Measurements from ENCODE around the gene CAV1.
"Not testable (repeated sequence)": the region's sequence is repeated elsewhere in the genome, so short reads cannot be mapped to it uniquely, and the experiment has no call there.

Gene CAV1

DNA sequence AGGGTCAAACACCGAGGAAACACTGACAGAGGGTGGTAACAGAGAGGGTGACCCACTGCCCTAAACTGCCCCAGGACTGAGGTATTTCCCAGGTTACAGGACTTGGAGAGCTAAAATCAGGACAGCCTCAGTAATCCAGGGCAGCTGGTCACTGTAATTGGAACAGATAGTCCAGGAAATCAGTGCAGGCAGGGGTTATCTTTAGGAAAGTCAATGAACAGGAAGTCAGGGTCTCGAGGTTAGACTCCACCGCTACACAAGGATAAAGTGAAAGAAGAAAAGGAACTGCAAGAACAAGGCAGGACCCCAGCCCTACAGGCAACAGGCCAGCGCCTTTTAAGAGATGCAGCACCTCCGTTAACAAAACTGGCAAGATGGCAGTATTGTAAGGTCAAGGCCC lies 61.1 kb downstream of the CAV1 start:
- Histone ChIP-seq H3K9me3 (ENCODE audit: insufficient read depth, low read depth, low read length) (no peaks in the 10 kb centered on the region), H3K27me3 (ENCODE audit: insufficient read depth, low read length) (no peaks in the 10 kb centered on the region), H3K4me3 (ENCODE audit: low read length) (no peak overlapping the region), H3K36me3 (ENCODE audit: insufficient read depth, low read length) (no peaks in the 10 kb centered on the region), H3K9ac (ENCODE audit: low read depth, low read length) (no peak overlapping the region), H3K27ac (ENCODE audit: low read depth, low read length) (no peak overlapping the region), H3K4me1 (ENCODE audit: insufficient read depth, low read length) (peaks cover 13% of the 10 kb centered on the region; the same call in 1 of the 2 replicates)
- WGBS, result 94% methylated on average over 5 of the region's 5 CpGs

DNA sequence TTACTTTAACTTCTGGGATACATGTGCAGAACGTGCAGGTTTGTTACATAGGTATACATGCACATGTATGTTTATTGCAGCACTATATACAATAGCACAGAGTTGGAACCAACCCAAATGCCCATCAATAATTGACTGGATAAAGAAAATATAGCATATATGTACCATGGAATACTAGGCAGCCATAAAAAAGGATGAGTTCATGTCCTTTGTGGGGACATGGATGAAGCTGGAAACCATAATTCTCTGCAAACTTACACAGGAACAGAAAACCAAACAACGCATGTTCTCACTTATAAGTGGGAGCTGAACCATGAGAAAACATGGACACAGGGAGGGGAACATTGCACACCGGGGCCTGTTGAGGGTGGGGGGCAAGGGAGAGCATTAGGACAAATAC lies 62.4 kb downstream of the CAV1 start:
- not testable (repeated sequence) for H3K9me3 ChIP-seq (ENCODE audit: insufficient read depth, low read depth, low read length); H3K36me3 ChIP-seq (ENCODE audit: insufficient read depth, low read length); H3K4me3 ChIP-seq (ENCODE audit: low read length); H3K27me3 ChIP-seq (ENCODE audit: insufficient read depth, low read length); H3K9ac ChIP-seq (ENCODE audit: low read depth, low read length); H3K27ac ChIP-seq (ENCODE audit: low read depth, low read length)
- peaks cover 13% of the 10 kb centered on the region; the same call in 1 of the 2 replicates for H3K4me1 ChIP-seq (ENCODE audit: insufficient read depth, low read length)
- 99% methylated on average over 2 of the region's 3 CpGs for WGBS

DNA sequence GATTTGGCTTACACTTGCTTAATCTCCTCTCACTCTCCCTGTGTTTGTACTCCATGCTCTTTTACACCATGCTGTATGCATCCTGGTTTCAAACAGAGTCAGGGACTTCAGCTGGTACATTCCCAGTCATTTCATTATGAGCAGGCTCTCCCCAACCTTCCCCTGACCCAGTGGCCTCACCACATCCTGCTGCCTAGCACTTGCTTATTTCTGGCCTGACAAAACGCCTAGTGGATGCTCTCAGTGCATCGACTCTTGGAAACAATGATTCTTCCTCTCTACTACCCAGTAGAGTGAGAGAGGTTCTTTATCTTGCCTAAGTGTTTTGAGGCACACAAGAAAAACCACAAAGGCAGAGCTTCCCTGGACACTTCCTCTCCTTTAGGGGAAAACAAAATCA lies 63.4 kb downstream of the CAV1 start:
- H3K36me3 ChIP-seq (ENCODE audit: insufficient read depth, low read length), result no peaks in the 10 kb centered on the region
- no peaks in the 10 kb centered on the region for H3K27me3 ChIP-seq (ENCODE audit: insufficient read depth, low read length)
- no peak overlapping the region for H3K27ac ChIP-seq (ENCODE audit: low read depth, low read length)
- H3K4me1 ChIP-seq (ENCODE audit: insufficient read depth, low read length), result peaks cover 16% of the 10 kb centered on the region
- 50% methylated on average over 1 of the region's 2 CpGs for WGBS
- no peaks in the 10 kb centered on the region for H3K9me3 ChIP-seq (ENCODE audit: insufficient read depth, low read depth, low read length)
- H3K4me3 ChIP-seq (ENCODE audit: low read length), result no peak overlapping the region
- H3K9ac ChIP-seq (ENCODE audit: low read depth, low read length), result no peak overlapping the region

DNA sequence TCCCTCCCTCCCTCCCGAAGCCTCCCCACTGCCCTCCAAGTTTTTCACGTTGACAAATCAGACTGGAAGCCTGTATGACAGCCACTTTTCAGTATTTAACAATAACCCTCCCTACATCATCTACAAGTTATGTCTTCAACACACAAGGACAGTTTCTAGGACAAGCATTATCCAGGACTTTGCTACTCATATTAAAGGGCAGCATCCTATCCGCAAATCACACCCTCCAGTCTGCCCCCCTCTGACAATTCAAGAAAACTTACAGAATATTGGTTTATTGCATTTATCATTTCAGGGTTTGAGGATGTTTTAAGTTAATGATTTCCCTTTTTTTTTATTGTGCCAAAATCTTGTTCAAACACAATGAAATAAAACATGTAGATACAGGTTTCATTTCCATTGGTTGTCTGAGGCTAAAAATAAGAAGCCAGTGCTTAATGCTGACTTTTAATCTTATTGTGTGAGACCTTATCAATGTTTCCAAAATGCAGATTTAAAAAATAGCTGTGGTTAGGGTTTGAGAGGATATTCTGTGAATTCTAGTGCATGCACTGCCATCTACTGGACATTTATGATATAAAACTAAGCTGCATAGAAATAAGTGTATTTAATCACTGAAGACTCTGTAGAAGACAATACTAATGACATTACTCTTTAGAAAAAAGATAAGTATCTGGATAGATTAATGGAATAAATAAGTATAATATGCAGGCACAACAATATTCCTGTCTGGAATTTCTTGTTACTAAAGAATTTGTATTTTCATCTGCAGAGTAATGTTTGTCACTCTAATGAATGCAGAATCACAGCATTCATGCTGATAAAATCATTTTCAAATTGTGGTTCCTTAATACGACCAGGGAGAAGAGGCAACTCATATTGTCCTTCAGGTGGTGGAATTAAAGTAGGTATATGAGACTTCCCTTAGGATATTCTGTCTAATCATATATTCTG lies 64.1 kb downstream of the CAV1 start:
- Histone ChIP-seq H3K27ac (ENCODE audit: low read depth, low read length) (no peak overlapping the region), H3K4me1 (ENCODE audit: insufficient read depth, low read length) (peaks cover 22% of the 10 kb centered on the region), H3K4me3 (ENCODE audit: low read length) (no peak overlapping the region), H3K9me3 (ENCODE audit: insufficient read depth, low read depth, low read length) (no peaks in the 10 kb centered on the region), H3K27me3 (ENCODE audit: insufficient read depth, low read length) (no peaks in the 10 kb centered on the region), H3K36me3 (ENCODE audit: insufficient read depth, low read length) (no peaks in the 10 kb centered on the region), H3K9ac (ENCODE audit: low read depth, low read length) (no peak overlapping the region)
- 40% methylated on average over 4 of the region's 4 CpGs for WGBS

DNA sequence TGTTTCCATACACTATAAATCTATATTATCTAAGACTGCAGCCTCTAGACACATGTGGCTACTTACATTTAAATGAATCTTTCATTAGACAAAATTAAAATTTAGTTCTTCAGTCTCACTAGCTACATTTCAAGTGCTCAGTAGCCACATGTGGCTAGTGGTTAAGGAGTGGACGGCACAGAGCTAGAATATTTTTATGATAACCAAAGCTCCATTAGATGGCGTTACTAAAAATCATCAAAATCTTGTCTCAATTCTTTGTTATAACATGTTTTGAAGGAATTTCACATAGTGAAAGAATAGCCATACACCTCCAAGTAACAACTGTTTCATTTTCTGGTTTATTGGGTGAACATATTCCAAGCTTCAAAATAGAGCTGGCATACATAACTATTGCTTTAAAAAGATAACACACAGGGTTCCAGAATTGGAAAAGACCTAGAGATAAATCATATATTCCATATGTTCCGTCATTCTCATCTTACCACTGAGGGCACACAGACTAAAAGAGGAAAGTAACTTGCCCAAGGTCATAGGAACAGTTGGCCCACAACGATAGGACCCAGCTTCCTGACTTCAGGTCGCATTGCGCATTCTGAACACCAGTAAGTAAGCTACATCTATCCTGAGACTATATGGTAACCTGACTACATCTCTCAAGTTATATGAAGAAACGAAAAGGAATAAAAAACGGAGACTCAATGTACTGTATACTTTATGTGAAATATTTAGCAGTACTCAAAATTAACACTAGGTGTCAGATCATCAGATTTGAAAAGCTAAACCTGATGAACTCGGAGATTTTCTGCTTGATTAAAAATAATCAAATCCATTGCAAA lies 66.6 kb downstream of the CAV1 start:
- 86% methylated on average over 5 of the region's 9 CpGs for WGBS
- H3K27me3 ChIP-seq (ENCODE audit: insufficient read depth, low read length), result no peaks in the 10 kb centered on the region
- H3K4me3 ChIP-seq (ENCODE audit: low read length), result no peak overlapping the region
- no peak overlapping the region for H3K27ac ChIP-seq (ENCODE audit: low read depth, low read length)
- H3K4me1 ChIP-seq (ENCODE audit: insufficient read depth, low read length), result peaks cover 22% of the 10 kb centered on the region
- no peak overlapping the region for H3K9ac ChIP-seq (ENCODE audit: low read depth, low read length)
- no peaks in the 10 kb centered on the region for H3K9me3 ChIP-seq (ENCODE audit: insufficient read depth, low read depth, low read length)
- no peaks in the 10 kb centered on the region for H3K36me3 ChIP-seq (ENCODE audit: insufficient read depth, low read length)

DNA sequence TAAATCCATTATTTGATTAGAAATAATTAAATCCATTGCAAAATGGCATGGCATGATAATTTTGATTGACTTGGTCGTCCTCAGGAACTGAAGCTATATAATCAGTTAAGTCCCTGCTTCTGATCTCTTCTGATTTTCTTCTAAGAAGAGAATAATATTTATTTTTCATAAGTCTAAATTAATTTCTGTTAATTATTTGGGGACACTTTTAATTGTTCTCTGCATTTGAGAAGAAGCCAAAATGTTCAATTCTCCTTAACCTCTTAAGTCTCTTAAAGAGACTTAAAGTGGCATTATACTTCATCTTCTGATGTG lies 67.2 kb downstream of the CAV1 start:
- peaks cover 22% of the 10 kb centered on the region for H3K4me1 ChIP-seq (ENCODE audit: insufficient read depth, low read length)
- no CpG with 5 or more reads among the region's 1 CpG for WGBS
- H3K9ac ChIP-seq (ENCODE audit: low read depth, low read length), result no peak overlapping the region

DNA sequence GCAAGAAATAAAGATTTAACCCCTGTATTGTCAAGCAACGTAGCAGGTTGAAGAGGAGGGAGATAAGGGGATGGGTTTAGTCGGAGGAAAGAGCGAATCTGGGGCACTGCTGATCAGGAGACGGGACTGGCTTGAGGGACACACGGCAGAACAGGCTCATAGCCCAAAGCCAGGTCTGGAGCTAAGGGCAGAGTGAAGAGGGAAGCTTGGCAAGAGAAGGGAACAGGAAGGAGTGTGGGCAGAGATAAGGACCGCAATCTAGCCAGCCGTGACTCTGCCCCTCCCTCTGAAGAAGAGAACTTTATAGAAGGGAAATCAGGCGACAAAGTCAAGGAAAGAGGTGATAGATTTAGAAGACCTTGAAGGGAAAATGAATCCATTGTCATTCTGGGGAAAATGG lies 67.6 kb downstream of the CAV1 start:
- H3K4me1 ChIP-seq (ENCODE audit: insufficient read depth, low read length), result peaks cover 22% of the 10 kb centered on the region
- H3K9ac ChIP-seq (ENCODE audit: low read depth, low read length), result no peak overlapping the region
- WGBS, result 77% methylated on average over 8 of the region's 8 CpGs
- H3K27me3 ChIP-seq (ENCODE audit: insufficient read depth, low read length), result no peaks in the 10 kb centered on the region
- no peak overlapping the region for H3K4me3 ChIP-seq (ENCODE audit: low read length)
- H3K27ac ChIP-seq (ENCODE audit: low read depth, low read length), result no peak overlapping the region
- no peaks in the 10 kb centered on the region for H3K9me3 ChIP-seq (ENCODE audit: insufficient read depth, low read depth, low read length)
- no peaks in the 10 kb centered on the region for H3K36me3 ChIP-seq (ENCODE audit: insufficient read depth, low read length)

More for the DNA sequence above, 67.2 kb downstream of the CAV1 start:
- H3K4me3 ChIP-seq (ENCODE audit: low read length), result no peak overlapping the region
- H3K27ac ChIP-seq (ENCODE audit: low read depth, low read length), result no peak overlapping the region
- H3K36me3 ChIP-seq (ENCODE audit: insufficient read depth, low read length), result no peaks in the 10 kb centered on the region
- H3K27me3 ChIP-seq (ENCODE audit: insufficient read depth, low read length), result no peaks in the 10 kb centered on the region
- H3K9me3 ChIP-seq (ENCODE audit: insufficient read depth, low read depth, low read length), result no peaks in the 10 kb centered on the region

DNA sequence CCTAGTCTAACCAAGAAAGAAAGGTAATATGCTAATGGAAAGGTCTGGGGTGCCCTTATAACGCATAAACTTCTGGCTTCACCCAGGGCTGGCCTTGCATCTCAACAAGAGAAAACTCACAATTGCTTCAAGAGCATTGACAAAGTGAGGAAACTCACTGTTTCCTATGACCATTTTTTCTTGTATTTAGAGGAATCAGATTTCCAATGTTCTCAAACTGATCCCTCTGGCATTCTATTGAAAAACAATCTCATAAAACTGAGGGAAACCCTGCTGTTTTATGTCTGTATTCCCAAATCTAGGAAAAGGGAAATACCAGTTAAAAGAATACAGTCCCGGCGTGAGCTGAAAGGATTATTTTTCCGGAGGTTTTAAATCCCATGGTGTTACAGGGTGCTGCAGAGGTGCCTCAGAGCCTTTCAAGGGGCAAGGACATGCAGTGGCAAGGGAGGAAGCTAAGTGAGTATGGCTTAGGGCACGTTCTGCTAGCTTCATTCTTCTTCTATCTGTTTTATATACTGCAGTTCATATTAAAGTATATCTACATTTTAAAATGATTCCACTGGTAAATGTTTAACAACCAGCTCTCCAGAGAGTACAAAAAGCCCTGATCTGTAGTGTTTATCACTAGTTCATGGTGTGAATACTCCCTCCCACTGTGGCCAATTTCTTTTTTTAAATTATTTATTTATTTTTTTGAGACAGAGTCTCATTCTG lies 68.7 kb downstream of the CAV1 start:
- H3K9me3 ChIP-seq (ENCODE audit: insufficient read depth, low read depth, low read length), result no peaks in the 10 kb centered on the region
- WGBS, result 74% methylated on average over 4 of the region's 5 CpGs
- H3K9ac ChIP-seq (ENCODE audit: low read depth, low read length), result no peak overlapping the region
- 0 out of 2 replicates have a peak overlapping the region, but pooled peaks have one; percentile 1 for H3K27ac ChIP-seq (ENCODE audit: low read depth, low read length)
- no peaks in the 10 kb centered on the region for H3K27me3 ChIP-seq (ENCODE audit: insufficient read depth, low read length)
- peaks cover 17% of the 10 kb centered on the region for H3K4me1 ChIP-seq (ENCODE audit: insufficient read depth, low read length)
- H3K36me3 ChIP-seq (ENCODE audit: insufficient read depth, low read length), result no peaks in the 10 kb centered on the region
- no peak overlapping the region for H3K4me3 ChIP-seq (ENCODE audit: low read length)

DNA sequence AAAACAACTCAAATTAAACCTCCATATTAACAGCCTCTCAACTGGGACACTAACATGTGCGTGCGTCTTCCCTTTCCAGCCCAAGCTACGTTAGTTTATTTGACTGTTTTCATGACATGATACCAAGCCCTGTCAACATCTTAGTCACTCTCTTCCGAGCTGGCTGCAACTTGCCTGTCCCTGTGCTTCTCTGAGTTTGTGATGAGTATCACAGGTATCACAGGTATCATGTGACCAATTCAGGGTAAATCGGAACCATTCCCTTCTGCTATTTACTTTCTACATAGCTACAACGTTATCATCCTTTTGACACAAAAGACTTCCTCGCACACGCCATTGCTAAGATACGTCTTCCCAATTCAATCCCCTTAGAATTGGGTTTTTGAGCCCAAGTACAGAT lies 70.2 kb downstream of the CAV1 start:
- H3K4me3 ChIP-seq (ENCODE audit: low read length), result no peak overlapping the region
- no peaks in the 10 kb centered on the region for H3K27me3 ChIP-seq (ENCODE audit: insufficient read depth, low read length)
- 93% methylated on average over 9 of the region's 9 CpGs for WGBS
- H3K9me3 ChIP-seq (ENCODE audit: insufficient read depth, low read depth, low read length), result no peaks in the 10 kb centered on the region
- no peaks in the 10 kb centered on the region for H3K36me3 ChIP-seq (ENCODE audit: insufficient read depth, low read length)
- H3K9ac ChIP-seq (ENCODE audit: low read depth, low read length), result no peak overlapping the region
- no peak overlapping the region for H3K27ac ChIP-seq (ENCODE audit: low read depth, low read length)
- H3K4me1 ChIP-seq (ENCODE audit: insufficient read depth, low read length), result peaks cover 14% of the 10 kb centered on the region

DNA sequence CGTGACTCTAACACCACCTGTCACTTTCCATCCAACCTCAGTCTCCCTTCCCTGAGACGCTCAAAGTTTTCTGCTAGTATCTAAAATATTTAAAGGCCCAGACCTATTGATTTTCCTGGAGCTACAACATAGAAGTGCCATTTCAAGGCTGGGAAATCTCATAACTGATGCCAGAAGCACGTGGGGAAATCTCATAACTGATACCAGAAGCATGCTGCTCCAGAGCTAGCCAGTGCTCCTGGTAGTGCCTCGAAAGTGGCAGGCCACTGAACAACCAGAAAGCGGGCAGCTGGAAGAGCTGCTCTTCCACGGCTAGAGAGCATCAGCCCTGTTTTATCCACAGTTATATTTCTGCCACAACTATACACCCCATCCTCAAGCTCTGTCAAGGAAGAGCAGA lies 72.5 kb downstream of the CAV1 start:
- no peak overlapping the region for H3K9ac ChIP-seq (ENCODE audit: low read depth, low read length)
- no peaks in the 10 kb centered on the region for H3K27me3 ChIP-seq (ENCODE audit: insufficient read depth, low read length)
- H3K36me3 ChIP-seq (ENCODE audit: insufficient read depth, low read length), result no peaks in the 10 kb centered on the region
- no peak overlapping the region for H3K4me3 ChIP-seq (ENCODE audit: low read length)
- no peaks in the 10 kb centered on the region for H3K9me3 ChIP-seq (ENCODE audit: insufficient read depth, low read depth, low read length)
- peaks cover 14% of the 10 kb centered on the region for H3K4me1 ChIP-seq (ENCODE audit: insufficient read depth, low read length)
- 93% methylated on average over 6 of the region's 6 CpGs for WGBS
- no peak overlapping the region for H3K27ac ChIP-seq (ENCODE audit: low read depth, low read length)

DNA sequence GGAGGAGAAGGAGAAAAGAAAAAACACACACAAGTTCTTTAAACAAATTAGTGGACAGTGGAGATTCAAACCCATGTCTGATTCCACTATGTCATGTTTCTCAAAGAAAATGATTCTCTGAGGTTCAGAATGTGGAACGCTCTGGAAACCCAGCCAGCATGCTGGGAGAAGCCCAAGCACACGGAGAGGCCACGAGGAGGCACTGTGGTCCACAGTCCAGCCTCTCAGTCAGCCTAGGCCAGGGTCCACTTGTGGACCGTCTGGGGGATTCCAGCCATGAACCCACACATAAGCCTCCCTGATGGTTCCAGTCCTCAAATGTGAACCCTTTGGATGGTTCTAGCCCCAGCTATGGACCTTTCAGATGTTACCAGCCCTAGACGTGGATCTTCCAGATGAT lies 73.4 kb downstream of the CAV1 start:
- Histone ChIP-seq H3K27ac (ENCODE audit: low read depth, low read length) (no peak overlapping the region), H3K4me3 (ENCODE audit: low read length) (no peak overlapping the region), H3K9me3 (ENCODE audit: insufficient read depth, low read depth, low read length) (no peaks in the 10 kb centered on the region), H3K4me1 (ENCODE audit: insufficient read depth, low read length) (peaks cover 6% of the 10 kb centered on the region), H3K9ac (ENCODE audit: low read depth, low read length) (no peak overlapping the region), H3K36me3 (ENCODE audit: insufficient read depth, low read length) (no peaks in the 10 kb centered on the region), H3K27me3 (ENCODE audit: insufficient read depth, low read length) (no peaks in the 10 kb centered on the region)
- WGBS, result 83% methylated on average over 5 of the region's 5 CpGs
